Left cardiac atrium (tissue), 4 donors: Measurements from ENCODE around the gene CSNK1E. TPM values are rescaled to one million over a fixed set of nuclear protein-coding genes. Genes with fewer than 3 reads are reported as not detected.

ENCODE experiments used
- ATAC-seq, 2 donors: fragments of 200-7000 bp; cut with Tn5 transposase; one replicate each; pipeline ENCODE4 v1.9.1; 2020; ENCODE audit warnings: mild to moderate bottlenecking in 2 of 2, moderate library complexity in 2 of 2
- DNase-seq: peaks from one replicate; pipeline ENCODE4 v3.0.0-alpha.2; 2020
- intact Hi-C, 2 donors: fragments of 100-400 bp; cut with DNase I; formaldehyde crosslinking; loops; one replicate each; pipeline versions ENCODE4 v1.14.1 to v1.15.1; 2022 to 2023
- total RNA-seq, 2 donors: library from RNA; stranded (reverse); fragmentation: NEBNext Ultra II Directional; extraction: Animal tissue kit (Norgen Biotek cat#: 25700); gene quantifications; one replicate each; pipeline ENCODE4 v1.2.1, GENCODE V29; 2021
- donor health status: DM: no; HTN: yes; CAD: no.
- donor health status: DM: no; HTN: yes; CAD: no; lungs with severe emphysema.
- donor health status: DM: yes; HTN: yes; CAD: no.
- donor health status: Dilated cardiomyopathy.

CSNK1E gene
- total RNA-seq, 2 donors from 2014 or later = 69.2 to 90.5 TPM

GRCh38 chr22:38264322-38264843 is 52.9 kb downstream of the CSNK1E start:
- DNase-seq (no peak), ATAC-seq (peak in 1 of 2 donors; percentile 54)
- intact Hi-C loops = no loop called here

DNA sequence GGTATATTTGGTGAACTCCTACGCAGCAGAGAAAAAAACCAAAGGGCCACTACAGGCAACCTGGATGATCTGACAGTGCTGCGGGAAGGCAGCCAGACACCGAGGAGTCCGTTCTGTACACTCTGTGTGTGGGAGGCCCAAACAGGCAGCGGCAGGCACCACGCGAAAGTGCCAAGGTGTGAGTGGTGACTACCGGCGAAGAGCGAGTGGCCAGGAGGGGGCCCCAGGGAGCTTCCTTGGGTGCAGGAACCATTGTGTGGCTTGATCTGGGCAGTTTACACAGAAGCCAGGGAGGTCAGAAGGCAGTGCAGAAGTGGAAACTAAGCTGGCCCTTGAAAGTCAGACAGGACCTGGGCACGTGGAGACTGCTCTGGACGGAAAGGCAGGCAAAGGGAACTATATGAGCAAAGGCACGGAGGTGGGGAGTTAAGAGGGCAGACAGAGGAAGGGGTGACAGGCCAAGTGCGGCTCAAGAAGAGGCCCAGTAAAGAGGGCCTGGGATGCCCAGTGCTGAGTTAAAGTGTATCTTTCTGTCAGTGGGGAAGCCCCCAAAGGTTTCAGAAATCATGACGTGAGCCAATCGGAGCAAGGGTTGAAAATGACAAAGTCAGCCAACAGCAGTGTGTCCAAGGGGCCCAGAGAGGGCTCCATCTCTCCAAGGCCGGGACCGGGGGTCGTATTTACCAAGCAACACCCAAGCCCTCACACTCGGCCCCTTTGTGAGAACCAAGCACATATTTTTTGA is 55.0 kb downstream of the CSNK1E start:
- DNase-seq (peak; percentile 65), ATAC-seq (peak; percentile 41 to 47)
- intact Hi-C loops = no loop called here

DNA sequence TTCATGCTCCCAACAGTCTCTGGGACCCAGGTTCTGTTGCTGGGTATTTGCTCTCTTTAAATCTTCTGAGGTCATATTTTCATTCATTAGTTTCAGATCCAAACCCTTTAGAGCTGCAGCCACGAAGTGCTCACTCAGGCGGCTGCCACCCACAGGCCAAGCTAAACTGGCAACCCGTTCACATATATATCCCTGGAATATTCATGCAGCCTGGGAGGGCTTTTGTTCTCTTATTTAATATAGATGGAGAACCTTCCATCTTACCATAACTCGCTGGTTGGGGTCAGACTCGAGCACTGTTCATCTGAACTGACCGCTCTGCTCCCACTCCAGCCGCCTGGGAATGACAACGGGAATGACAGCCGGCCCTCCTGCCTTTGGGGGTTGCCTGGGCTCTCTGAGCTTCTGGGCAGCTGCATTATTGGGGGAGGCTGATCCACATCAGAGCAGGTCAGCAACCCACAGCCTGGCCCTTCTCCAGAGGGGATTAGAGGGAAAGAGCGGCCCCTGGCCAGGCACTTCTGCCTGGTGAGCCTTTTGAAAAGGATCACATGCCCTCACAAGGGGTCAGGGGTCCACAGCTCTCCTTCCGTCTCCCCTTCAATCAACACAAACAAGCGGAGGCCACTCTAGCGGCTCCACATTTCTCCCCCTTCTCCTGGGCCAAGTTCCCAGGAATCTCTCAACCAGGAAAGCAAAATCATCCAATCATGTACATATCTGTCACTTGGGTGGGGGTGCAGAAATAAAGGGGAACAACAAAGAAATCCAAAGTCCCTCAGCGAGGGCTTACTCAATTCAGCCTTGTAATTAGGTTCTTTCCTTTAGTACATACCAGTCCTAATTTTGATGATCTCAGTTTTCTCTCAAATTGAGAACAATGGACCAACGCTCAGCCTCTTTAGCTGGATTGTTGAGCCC is 56.2 kb downstream of the CSNK1E start:
- ATAC-seq = peak in 1 of 2 donors; percentile 5
- intact Hi-C loops = loop anchor here in 1 of 2 donors (2.0 kb wide), 1 partner anchor 74 kb away; no protein-coding TSS in a partner anchor
- no peak for DNase-seq

GRCh38 chr22:38259370-38259769 is 57.9 kb downstream of the CSNK1E start:
- intact Hi-C loops = no loop called here
- DNase-seq (no peak), ATAC-seq (no peak)

GRCh38 chr22:38258895-38259294 is 58.3 kb downstream of the CSNK1E start:
- peak; percentile 90 for DNase-seq
- intact Hi-C loops = no loop called here
- peak; percentile 29 to 35 for ATAC-seq

DNA sequence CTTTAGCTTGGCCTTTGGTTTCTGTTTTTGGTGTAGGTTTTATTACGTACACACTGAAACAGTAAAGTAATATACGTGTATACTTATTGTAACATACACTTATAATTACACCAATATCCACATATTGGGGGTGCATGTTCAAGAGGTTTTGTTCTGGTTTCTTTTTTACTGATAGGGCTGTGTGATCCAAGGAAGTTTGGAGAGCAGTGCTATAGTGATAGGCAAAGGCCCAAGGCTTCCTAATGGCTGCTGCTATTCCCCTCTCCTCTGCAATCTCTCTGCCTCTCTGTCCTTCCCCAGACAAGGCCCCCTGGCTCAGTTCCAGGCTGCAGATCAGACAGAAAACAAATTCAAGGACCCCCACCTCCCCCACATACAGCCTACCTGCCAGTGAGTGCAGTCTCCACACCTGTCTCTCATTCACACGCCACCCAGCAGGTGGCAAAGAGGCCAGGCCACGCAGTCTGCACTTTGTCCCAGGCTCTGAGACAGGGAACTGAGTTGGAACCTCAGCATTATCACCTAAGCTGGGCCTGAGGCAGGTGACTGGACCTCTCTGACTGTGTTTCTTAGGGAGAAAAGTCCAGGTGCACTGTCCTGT is 59.5 kb downstream of the CSNK1E start:
- intact Hi-C loops = no loop called here
- ATAC-seq = peak in 1 of 2 donors; percentile 14
- DNase-seq = no peak

DNA sequence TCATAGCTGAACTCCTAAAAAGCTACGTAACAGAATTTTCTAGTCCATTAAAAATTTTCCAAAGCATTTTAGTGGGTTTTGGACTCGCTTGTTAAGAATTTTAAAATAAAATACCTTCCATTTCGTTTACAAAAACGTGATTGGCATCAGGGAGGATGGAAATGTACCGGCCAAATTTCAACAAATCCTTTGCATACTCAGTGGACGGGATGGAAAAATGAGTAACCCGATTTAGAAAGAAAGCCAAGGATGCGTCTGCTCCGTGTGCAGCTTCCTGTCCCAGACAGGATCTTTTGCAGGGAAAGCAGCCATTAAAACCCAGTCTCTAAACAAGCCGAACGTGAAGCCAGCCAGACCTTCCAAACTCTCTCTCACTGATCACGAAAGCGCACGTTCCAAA is 60.1 kb downstream of the CSNK1E start:
- DNase-seq (no peak), ATAC-seq (peak in 1 of 2 donors; percentile 64)
- intact Hi-C loops = no loop called here

DNA sequence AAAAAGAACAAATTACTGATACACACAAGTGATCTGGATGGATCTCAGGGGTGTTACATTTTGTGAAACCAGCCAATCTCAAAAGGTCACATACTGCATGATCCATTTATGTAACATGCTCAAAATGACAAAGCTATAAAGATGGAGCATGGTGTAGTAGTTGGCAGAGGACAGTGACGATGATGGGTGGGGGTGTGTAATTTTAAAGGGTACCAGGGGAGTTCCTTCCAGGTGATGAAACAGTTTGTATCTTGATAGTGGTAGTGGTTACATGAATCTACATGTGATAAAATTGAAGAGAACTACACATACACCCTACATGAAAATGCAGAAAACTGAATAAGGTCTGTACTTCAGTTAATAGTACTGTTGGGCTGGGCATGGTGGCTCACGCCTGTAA is 61.5 kb downstream of the CSNK1E start:
- intact Hi-C loops = no loop called here
- no peak for ATAC-seq
- no peak for DNase-seq

- DNase-seq (no peak), ATAC-seq (peak in 1 of 2 donors; percentile 14)
- intact Hi-C loops = no loop called here
These were observed 65.9 kb downstream of the CSNK1E start for GRCh38 chr22:38251341-38251692.

GRCh38 chr22:38250643-38251340 is 66.4 kb downstream of the CSNK1E start:
- no peak for DNase-seq
- ATAC-seq = no peak
- intact Hi-C loops = no loop called here

- no peak for DNase-seq
- ATAC-seq = no peak
- intact Hi-C loops = no loop called here
These were observed 67.2 kb downstream of the CSNK1E start for GRCh38 chr22:38249803-38250642.

- DNase-seq = no peak
- ATAC-seq = no peak
- intact Hi-C loops = no loop called here
These were observed 67.9 kb downstream of the CSNK1E start for GRCh38 chr22:38249301-38249700.

DNA sequence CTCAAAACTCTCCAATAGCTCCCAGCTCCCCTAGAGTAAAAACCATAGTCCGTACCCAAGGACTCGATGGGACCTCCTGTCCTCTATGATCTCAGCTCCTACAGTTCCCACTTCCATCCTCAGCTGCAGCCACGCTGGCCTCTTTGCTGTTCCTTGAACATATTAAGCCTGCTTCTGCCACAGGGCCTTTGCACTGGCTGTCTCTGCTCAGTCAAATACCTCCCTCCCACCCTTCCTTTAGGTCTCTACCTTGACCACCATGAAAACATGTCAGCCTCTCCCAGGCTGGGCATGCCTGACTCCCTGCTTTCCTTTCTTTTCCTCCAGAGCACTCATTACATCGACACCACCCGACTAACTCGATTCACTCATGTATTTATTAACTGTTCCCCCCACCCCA is 69.0 kb downstream of the CSNK1E start:
- intact Hi-C loops = no loop called here
- ATAC-seq (no peak), DNase-seq (no peak)

- intact Hi-C loops = no loop called here
- DNase-seq (no peak), ATAC-seq (no peak)
These were observed 69.5 kb downstream of the CSNK1E start for GRCh38 chr22:38247713-38248112.

- DNase-seq (peak; percentile 67), ATAC-seq (peak; percentile 79 to 86)
- intact Hi-C loops = no loop called here
These were observed 70.5 kb downstream of the CSNK1E start for GRCh38 chr22:38246692-38247091.

GRCh38 chr22:38246046-38246658 is 71.1 kb downstream of the CSNK1E start:
- ATAC-seq = no peak
- intact Hi-C loops = no loop called here
- no peak for DNase-seq

GRCh38 chr22:38244106-38244505 is 73.1 kb downstream of the CSNK1E start:
- ATAC-seq = no peak
- intact Hi-C loops = no loop called here
- no peak for DNase-seq
